GM18526 (cell line): Measurements from ENCODE around the gene DYNC2I2.

ENCODE experiments used
- POLR2A ChIP-seq: IDR thresholded peaks from 3 replicates; pipeline ENCODE4 v1.6.1; 2011; ENCODE audit not compliant: insufficient read length; ENCODE audit errors: extremely low read depth

Gene DYNC2I2

DNA sequence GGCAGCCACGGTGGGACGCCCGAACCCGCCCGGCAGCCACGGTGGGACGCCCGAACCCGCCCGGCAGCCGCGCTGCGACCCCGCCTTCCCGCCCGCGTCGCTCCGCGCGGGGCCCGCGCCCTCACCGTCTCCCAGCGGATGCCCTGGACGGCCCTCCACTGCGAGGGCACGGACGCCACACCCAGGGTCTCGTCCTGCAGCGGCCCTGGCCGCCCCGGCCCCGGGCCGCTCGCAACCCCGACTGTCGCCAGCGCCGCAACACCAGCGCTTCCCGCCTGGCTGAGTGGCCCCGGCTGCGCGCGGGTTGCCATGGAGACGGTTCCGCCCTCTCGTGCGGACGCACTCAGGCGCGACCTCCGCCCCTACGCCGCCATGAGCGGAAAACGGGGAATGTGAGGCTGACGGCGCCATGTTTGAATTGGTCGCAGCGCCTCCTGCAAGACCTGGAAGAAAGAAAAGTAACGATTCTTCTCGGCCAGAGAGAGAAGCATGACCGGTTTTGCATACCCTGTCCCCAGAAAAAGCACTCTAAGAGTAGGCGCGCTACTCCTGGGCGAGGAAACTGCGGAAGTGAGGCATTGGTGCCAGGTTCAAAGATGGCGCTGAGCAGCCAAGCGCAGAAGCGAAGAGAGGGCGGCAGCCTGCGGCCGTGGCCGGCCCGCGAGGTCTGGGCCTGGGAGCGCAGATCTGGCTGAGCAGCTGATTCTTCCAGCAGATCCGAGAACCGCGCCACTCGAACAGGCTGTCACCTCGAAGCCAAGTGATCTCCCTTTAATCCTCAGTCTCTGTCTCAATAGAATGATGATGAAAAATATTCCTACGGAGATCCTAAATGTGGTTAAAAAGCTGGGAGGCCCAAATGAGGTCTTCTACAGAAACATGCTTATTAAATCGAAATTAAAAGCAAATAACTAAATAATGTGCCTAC is at the start of gene DYNC2I2:
Gene DYNC2I2, minus strand, starts transcription at position 432 of the 928 bp plus-strand sequence. Its CDS starts 121 bp downstream, at position 311.
- TF ChIP-seq POLR2A: peak; percentile 75

DNA sequence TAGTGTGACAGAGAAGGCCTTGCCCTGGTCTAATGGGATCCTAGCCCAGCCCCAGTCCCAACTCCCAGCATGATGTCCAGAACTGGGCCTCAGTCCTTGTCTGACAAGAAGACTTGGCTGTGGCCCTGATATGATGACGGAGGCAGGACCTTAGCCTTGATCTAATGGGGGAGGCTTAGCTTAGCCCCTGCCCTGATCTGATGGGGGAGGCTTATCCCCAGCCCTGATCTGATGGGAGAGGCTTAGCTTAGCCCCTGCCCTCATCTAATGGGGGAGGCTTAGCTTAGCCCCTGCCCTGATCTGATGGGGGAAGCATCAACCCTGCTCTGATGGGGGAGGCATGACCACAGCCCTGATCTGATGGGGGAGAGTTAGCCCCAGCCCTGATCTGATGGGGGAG is 49.4 kb upstream of the DYNC2I2 start:
- no peak for TF ChIP-seq POLR2A

DNA sequence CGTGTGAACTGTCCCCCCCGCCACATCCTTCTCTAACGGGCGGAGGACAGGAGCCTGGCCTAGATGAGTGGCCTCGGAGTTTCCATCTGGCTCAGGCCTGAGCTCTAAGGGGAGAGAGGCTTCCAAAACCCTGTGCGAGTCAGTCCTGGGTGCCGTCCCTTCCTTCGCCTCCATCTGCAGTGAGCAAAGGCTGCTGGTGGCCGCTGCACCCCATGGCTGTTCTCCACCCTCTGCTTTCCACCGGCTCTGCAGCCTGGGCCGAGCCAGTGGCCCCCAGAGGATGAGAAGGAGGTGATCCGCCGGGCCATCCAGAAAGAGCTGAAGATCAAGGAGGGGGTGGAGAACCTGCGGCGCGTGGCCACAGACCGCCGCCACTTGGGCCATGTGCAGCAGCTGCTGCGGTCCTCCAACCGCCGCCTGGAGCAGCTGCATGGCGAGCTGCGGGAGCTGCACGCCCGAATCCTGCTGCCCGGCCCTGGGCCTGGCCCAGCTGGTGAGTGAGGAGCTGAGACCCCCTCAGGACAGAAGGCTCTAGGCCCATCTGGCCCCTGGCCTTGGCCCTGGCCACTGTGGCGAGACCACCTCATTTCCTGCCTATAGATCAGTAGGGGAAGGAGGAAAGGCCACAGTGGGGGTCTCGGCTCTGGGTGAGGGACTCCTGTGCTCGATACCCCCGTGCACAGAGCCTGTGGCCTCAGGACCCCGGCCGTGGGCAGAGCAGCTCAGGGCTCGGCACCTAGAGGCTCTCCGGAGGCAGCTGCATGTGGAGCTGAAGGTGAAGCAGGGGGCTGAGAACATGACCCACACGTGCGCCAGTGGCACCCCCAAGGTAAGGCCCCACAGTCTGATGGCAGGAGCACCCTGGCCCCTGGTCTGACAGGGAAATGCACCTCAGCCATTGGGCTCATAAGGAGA is 48.7 kb upstream of the DYNC2I2 start:
- no peak for TF ChIP-seq POLR2A

DNA sequence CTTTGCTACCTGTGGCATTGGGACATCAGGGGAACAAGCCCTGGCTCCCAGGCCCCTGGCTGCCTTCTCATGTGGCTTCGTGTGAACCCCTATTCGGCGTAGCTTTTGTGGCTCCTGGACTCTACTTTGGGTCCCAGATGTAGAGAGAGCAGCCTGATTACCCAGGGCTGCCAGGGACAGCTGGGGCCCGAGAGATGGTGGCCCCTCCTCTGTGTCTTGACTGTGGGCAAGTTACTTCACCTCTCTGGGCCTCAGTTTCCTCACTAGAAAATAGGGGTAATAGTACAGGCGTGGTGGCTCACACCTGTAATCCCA is 47.7 kb upstream of the DYNC2I2 start:
- no peak for TF ChIP-seq POLR2A

DNA sequence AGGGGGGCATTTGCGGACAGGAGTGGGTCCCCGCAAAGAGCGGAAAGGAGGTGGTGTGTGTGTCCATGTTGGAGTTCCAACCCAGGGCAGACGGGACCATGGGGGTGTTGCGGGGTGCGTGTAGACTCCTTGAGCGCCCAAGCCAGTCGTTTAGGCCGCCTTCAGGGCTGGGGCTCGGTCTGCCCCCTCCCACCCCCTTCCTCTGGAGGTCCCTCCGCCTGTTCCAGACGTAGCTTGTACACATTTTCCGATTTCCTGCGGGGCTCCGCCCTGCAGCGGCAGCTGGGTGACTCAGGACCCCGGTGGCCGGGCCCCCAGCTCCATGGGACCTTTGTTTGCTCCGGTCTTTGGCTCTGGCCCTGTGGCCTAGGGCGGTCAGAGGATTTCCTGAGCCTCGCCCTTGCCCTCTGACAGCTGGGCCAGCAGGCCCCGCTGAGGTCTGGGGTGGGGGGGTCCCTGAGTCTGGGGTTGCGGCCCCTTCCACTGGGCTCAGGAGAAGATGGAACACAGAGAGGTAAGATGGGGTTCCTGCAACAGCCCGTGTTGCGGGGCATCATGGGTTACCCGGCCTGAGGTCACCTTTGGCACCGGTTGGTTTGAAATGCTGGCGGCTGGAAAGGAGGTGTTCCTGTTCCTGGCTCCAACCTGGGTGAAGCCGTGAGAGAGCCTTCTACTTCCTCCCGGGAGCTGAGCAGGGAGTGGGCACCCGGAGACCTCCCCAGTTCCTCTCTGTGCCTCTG is 47.1 kb upstream of the DYNC2I2 start:
- no peak for TF ChIP-seq POLR2A

DNA sequence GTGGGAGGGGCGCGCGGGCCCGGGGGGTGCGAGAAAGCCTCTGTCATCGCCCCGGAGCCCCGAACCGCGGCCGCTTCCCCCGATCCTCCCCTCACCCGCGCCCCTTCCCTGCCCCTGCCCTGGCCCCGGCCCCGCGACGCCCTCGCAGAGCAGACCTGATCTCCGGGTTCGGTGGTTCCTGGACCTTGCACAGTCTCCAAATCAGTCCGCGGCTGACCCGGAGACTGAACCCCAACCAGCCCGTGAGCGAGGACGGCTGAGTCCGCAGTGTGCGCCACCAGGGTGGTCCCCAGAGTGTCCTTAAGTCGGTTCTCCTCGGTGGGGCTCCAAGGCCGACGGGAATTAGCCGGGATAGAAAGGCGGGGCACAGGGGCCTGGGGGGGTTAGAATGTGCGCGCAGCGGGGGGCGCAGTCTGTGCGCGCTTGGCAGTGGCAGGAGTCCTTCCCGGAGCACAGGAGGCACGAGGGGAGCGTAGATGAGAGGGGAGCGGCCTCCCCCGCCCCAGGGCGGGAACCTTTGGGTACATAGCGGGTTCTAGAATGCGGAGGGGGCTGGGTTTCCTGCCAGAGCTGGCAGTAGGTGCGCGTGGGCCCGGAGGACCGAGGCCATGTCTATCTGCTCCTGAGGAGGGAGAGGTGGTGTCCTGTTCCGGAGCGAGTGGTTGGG is 46.4 kb upstream of the DYNC2I2 start:
- no peak for TF ChIP-seq POLR2A

DNA sequence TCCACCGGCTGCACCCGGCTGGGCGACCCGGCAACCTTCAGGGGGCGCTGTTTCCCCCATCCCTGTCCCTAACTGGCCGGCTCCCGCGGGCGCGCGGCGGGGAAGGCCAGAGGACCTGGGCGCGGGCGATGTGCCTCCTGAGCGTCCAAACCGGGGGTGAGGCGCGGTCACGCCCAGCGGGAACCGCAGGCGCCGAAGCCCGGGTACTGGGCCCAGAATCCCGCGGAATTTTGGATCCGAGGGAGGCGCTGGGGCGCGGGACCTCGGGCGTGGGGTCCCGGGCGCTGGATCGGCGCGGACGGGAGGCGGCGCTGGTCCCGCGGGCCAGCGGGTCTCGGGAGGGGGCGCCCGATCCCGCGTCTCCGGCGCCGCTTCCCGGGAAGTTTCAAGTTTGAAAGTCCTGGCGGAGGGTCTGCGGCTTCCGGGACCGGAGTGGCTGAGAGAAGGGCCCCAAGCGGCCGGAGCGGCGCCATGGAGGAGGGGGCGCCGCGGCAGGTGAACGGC is 45.9 kb upstream of the DYNC2I2 start, which contains the start of gene PKN3:
Gene PKN3, plus strand, starts transcription at position 59 of the 504 bp plus-strand sequence. Its CDS starts 413 bp downstream, at position 472.
- TF ChIP-seq POLR2A: peak; percentile 53

DNA sequence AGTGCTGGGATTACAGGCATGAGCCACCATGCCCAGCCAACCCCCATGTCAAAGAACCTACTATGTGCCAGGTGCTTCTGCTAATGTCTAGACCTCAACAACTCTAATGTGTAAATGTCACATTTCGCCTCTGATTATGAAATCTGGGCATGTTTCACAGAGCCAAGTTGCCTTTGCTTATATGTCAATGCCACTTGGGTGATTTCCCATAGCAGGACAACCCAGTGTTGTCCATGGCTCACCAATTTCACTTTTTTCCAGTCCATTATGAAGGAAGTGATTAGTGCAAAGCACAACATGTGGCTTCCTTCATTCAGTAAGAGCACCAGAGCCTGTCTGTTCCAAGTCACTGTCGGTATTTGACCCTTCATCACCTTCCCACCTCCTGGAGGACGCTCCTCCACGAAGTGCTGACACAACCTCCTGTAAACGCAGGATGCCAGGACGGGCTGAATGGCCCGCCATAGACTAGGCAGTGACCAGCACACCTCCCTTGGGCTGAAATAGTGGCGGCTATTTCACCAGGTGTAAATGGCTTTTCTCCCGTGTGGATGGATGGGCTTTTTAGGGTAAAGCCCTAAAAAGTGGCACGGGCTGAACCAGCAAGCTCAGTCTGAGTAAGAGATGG is 44.7 kb upstream of the DYNC2I2 start:
- no peak for TF ChIP-seq POLR2A

DNA sequence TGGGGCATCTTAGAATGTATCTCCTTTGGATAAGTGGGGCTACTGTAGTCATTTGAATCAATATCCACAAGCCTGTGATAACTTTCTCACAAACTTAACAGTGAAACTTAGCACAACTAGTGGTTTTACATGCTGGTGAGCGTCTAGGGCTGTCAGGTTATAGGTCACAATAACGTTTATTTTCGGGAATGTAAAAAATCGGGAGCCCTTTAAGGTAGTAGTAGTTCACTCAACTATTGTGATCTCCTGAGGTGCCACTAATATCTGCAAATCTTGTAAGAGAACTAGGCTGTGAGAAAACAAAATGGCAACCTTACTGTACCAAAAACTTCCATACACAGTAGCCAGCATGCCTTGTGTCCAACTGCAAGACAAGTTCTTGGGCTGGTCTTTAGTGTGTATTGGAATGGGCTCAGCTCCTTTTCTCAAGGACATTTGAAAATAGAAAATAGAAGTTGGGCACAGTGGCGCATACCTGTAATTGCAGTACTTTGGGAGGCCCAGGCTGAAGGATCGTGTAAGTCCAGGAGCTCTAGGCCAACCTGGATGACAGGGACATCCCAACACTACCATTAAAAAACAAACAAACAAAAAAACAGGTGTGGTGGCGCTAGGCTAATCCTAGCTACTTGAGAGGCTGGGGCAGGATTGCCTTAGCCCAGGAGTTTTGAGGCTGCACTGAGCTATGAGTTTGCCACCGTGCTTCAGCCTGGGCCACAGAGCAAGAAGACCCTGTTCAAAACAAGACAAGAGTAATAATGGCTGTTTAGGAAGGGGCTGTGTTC is 40.5 kb upstream of the DYNC2I2 start:
- peak; percentile 11 for TF ChIP-seq POLR2A

DNA sequence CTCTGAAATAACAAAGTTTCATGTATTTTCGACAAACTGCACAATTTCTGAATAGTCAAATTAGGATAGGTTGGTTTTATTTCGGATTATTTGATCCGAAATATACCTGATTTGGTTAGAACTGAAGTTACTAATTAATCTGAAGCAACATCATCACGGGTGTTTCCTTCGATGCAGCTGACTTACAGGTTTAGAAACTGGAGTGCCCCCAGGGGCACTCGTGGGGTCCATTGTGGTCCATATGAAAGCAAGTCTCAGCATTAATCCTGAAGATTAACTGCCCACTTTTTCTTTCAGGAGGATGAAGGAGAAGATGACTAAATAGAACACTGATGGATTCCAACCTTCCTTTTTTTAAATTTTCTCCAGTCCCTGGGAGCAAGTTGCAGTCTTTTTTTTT is 37.7 kb upstream of the DYNC2I2 start:
- TF ChIP-seq POLR2A: no peak

DNA sequence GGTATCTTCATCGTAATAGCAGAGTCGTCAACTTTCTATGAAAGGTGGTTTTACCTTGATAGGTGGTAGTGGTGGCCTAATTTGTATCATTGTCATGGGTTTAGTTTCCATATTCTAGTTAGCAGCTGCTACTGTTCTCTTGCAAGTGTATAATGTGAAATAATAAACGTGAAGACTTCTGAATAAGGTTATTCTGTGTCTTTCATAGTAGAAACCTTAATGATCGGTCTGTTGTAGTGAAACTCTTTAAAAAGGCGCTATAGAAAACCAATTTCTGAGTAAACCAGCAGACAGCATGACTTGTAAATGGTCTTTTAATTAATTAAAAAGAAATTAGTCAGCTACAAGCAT is 34.0 kb upstream of the DYNC2I2 start:
- TF ChIP-seq POLR2A: no peak

DNA sequence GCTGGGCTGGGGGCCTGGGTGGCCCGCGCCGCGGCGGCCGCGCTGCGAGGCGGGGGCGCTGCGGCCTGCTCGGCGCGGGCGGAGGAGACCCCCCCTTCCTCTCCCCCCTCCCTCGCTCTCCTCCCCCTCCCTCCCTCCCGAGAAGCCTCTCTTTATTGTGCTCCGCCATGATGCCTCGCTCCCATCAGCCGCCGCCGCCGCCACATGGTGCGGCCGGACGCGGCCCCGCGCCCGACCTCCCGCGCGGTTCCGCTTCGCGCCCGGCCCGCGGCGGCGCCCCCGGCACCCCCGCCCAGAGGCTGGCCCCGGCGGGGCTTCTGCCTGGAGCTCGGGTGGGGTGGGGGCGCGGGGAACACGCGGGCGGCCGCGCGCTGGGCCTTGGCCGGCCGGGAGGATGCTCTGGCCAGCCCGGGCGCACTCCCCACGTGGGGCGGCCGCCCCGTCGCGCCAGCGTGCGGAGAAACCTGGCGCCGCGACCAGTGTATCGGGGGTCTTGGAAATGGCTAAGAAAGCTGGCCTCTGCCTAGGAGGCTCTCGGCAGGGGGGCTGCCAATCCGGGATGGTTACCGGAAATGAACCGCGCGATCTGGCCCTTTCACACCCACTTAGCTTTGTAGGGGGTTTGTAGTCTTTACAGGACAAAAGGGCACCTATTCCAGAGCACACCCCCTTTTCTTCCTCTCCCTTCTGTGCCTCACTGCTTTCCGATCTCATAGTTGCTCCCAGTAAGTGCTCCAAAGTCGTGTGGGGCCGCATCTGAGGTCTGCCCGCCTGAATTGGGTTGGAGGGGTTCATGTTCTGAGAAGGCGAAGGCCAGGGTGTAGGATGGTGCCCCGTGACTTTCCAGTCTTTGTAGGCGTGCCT is 33.4 kb upstream of the DYNC2I2 start:
- no peak for TF ChIP-seq POLR2A
